DOHH2 (cell line): ENCODE data around the gene NCR2.

Experiments
- EZH2phosphoT487 ChIP-seq: fragments of 200-600 bp; sonication (generic); IDR thresholded peaks from 2 replicates; pipeline ENCODE4 v1.6.1; 2017; ENCODE audit warnings: borderline replicate concordance, mild to moderate bottlenecking, antibody characterized with exemption, low read length, moderate library complexity, mixed read lengths
- TF ChIP-seq, protein P1 (sequence below): fragments of 200-600 bp; sonication (generic); IDR thresholded peaks from one replicate; pipeline ENCODE4 v1.5.1; 2014; ENCODE audit warnings: antibody characterized with exemption, mild to moderate bottlenecking, low read depth, low read length; ENCODE audit not compliant: poor library complexity, severe bottlenecking

DNA sequence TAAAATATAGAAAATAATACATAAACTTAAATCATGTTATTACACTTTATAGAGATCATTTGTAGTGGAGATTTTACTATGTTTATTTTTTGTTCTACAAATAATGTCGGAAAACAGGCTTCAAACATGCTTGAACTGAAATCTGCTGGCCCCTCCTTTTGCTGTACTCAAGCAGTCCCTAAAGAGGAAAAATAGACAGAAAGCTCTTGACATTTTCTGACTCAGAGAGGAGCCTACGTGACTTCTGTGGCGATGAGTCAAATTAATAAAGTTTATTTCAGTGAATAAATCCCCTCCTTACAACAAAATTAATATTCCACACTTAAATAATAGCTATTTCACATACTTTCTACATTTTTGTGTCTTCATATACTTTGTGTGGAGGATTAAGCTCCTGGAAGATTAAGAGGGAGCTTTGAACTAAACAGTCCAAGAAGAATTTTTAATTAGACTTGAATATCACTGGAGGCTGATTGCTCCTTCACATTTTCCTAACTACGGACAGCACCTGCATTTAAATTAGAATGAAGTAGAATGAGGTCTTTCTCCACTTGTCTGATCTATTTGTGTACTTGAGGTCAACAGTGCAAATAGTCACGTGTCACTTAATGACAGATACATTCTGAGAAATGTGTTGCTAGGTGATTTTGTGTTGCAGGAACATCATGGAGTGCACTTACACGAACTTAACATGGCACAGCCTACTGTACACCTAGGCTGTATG is 47.2 kb upstream of the NCR2 start:
- TF ChIP-seq, protein P1, sequence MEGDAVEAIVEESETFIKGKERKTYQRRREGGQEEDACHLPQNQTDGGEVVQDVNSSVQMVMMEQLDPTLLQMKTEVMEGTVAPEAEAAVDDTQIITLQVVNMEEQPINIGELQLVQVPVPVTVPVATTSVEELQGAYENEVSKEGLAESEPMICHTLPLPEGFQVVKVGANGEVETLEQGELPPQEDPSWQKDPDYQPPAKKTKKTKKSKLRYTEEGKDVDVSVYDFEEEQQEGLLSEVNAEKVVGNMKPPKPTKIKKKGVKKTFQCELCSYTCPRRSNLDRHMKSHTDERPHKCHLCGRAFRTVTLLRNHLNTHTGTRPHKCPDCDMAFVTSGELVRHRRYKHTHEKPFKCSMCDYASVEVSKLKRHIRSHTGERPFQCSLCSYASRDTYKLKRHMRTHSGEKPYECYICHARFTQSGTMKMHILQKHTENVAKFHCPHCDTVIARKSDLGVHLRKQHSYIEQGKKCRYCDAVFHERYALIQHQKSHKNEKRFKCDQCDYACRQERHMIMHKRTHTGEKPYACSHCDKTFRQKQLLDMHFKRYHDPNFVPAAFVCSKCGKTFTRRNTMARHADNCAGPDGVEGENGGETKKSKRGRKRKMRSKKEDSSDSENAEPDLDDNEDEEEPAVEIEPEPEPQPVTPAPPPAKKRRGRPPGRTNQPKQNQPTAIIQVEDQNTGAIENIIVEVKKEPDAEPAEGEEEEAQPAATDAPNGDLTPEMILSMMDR = no peak
- TF ChIP-seq EZH2phosphoT487 = no peak
